ENCODE measurements around the gene F11. TPM values are rescaled to one million over a fixed set of nuclear protein-coding genes. Genes with fewer than 3 reads are reported as not detected.
A peak's percentile ranks its signal among the peaks of the same experiment; 100 is the strongest.

F11 gene
- total and polyA plus RNA-seq, 2 of the 13 experiments (the other 11 are each of a cell fraction or from before 2014, with no cell fraction given): 35.1 to 58.0 TPM

GRCh38 chr4:186260504-186261448 is 5.2 kb upstream of the F11 start (continued):
- TF ChIP-seq FUBP1 (CRISPR knock-in tag; IDR thresholded peaks at IDR 0.05; ENCODE audit: borderline replicate concordance): no peak
- no peak for TF ChIP-seq ZNF672 (CRISPR knock-in tag; IDR thresholded peaks at IDR 0.05)
- TF ChIP-seq AFF4 (CRISPR knock-in tag; IDR thresholded peaks at IDR 0.05): peak; percentile 39; the same call in 1 of the 2 replicates
- peak; percentile 47; the same call in 1 of the 2 replicates for TF ChIP-seq MYPOP (CRISPR knock-in tag; IDR thresholded peaks at IDR 0.05)
- no peak for TF ChIP-seq ZFYVE20 (CRISPR knock-in tag; IDR thresholded peaks at IDR 0.05; ENCODE audit: borderline replicate concordance, low read depth)
- TF ChIP-seq PCBP2 (optimal IDR thresholded peaks at IDR 0.05; ENCODE audit: low read depth, low read length, poor library complexity, severe bottlenecking): no peak
- TF ChIP-seq ZNF577 (CRISPR knock-in tag; IDR thresholded peaks at IDR 0.05; ENCODE audit: borderline replicate concordance, low read depth): no peak
- no peak for TF ChIP-seq ATM (IDR thresholded peaks at IDR 0.05; ENCODE audit: borderline replicate concordance)
- no peak for TF ChIP-seq TOE1 (CRISPR knock-in tag; IDR thresholded peaks at IDR 0.05)
- peak; percentile 55; the same call in 1 of the 2 replicates for TF ChIP-seq ATF7-NPFF (CRISPR knock-in tag; IDR thresholded peaks at IDR 0.05; ENCODE audit: low read depth)
- TF ChIP-seq FOXK1 (CRISPR knock-in tag; IDR thresholded peaks at IDR 0.05; ENCODE audit: borderline replicate concordance, low read depth): no peak
- peak; percentile 68; the same call in 1 of the 2 replicates for TF ChIP-seq HNF1B (CRISPR knock-in tag; IDR thresholded peaks at IDR 0.05)
- no peak for TF ChIP-seq ZNF558 (CRISPR knock-in tag; IDR thresholded peaks at IDR 0.05; ENCODE audit: borderline replicate concordance)
- no peak for TF ChIP-seq ZNF260 (CRISPR knock-in tag; IDR thresholded peaks at IDR 0.05; ENCODE audit: borderline replicate concordance, low read depth)
- no peak for TF ChIP-seq ATF1 (CRISPR knock-in tag; IDR thresholded peaks at IDR 0.05)
- peak; percentile 54; the same call in 1 of the 2 replicates for TF ChIP-seq TBX3 (IDR thresholded peaks at IDR 0.05; ENCODE audit: borderline replicate concordance)

Data from HepG2 (cell line).